ENCODE results near the gene CAND2.
"Not testable (repeated sequence)": the region's sequence is repeated elsewhere in the genome, so short reads cannot be mapped to it uniquely, and the experiment has no call there.

CAND2 gene

GRCh38 chr3:12832350-12833221 lies 36.1 kb downstream of the CAND2 start:
- no peak for DNase-seq

- DNase-seq = no peak
These were observed 37.0 kb downstream of the CAND2 start for GRCh38 chr3:12833222-12834161.

GRCh38 chr3:12835052-12835665 lies 38.7 kb downstream of the CAND2 start:
- no peak for DNase-seq

- no peak for DNase-seq
These were observed 41.0 kb downstream of the CAND2 start for GRCh38 chr3:12837295-12837986.

- DNase-seq = no peak
These were observed 41.9 kb downstream of the CAND2 start for GRCh38 chr3:12838179-12838965.

- DNase-seq = no peak
These were observed 42.9 kb downstream of the CAND2 start for GRCh38 chr3:12839156-12839946.

- DNase-seq = not testable (repeated sequence)
These were observed 43.7 kb downstream of the CAND2 start for GRCh38 chr3:12840148-12840547.

GRCh38 chr3:12840591-12841148 lies 44.2 kb downstream of the CAND2 start:
- no peak for DNase-seq

GRCh38 chr3:12841149-12841969 lies 44.9 kb downstream of the CAND2 start, which contains the start of gene RPL32:
TSS of gene RPL32 (minus strand) at chr3:12841565. CDS start at chr3:12840237, 1,328 bp downstream.
- DNase-seq = peak; percentile 84

GRCh38 chr3:12841970-12842328 lies 45.5 kb downstream of the CAND2 start:
- no peak for DNase-seq

- DNase-seq = no peak
These were observed 46.0 kb downstream of the CAND2 start for GRCh38 chr3:12842469-12842868.

GRCh38 chr3:12845811-12846210 lies 49.3 kb downstream of the CAND2 start:
- no peak for DNase-seq

GRCh38 chr3:12852201-12852600 lies 55.7 kb downstream of the CAND2 start:
- no peak for DNase-seq

GRCh38 chr3:12853847-12854246 lies 57.4 kb downstream of the CAND2 start:
- DNase-seq = not testable (repeated sequence)

- DNase-seq = no peak
These were observed 58.1 kb downstream of the CAND2 start for GRCh38 chr3:12854565-12854964.

- no peak for DNase-seq
These were observed 60.1 kb downstream of the CAND2 start for GRCh38 chr3:12856626-12857025.

- no peak for DNase-seq
These were observed 63.4 kb downstream of the CAND2 start for GRCh38 chr3:12859840-12860239.

- DNase-seq = no peak
These were observed 65.1 kb downstream of the CAND2 start for GRCh38 chr3:12861611-12862010.

- DNase-seq = no peak
These were observed 65.9 kb downstream of the CAND2 start for GRCh38 chr3:12862387-12862786.

GRCh38 chr3:12865271-12865670 lies 68.8 kb downstream of the CAND2 start:
- DNase-seq = no peak
